GM18870 (cell line): ENCODE data around the gene KDM7A.
"Not testable (repeated sequence)": the region's sequence is repeated elsewhere in the genome, so short reads cannot be mapped to it uniquely, and the experiment has no call there.

Experiments
- ATAC-seq: cut with Tn5 transposase; IDR thresholded peaks from one replicate; pipeline ENCODE4 v1.9.1; 2021; ENCODE audit warnings: moderate library complexity; ENCODE audit not compliant: unreplicated experiment

Gene KDM7A

DNA sequence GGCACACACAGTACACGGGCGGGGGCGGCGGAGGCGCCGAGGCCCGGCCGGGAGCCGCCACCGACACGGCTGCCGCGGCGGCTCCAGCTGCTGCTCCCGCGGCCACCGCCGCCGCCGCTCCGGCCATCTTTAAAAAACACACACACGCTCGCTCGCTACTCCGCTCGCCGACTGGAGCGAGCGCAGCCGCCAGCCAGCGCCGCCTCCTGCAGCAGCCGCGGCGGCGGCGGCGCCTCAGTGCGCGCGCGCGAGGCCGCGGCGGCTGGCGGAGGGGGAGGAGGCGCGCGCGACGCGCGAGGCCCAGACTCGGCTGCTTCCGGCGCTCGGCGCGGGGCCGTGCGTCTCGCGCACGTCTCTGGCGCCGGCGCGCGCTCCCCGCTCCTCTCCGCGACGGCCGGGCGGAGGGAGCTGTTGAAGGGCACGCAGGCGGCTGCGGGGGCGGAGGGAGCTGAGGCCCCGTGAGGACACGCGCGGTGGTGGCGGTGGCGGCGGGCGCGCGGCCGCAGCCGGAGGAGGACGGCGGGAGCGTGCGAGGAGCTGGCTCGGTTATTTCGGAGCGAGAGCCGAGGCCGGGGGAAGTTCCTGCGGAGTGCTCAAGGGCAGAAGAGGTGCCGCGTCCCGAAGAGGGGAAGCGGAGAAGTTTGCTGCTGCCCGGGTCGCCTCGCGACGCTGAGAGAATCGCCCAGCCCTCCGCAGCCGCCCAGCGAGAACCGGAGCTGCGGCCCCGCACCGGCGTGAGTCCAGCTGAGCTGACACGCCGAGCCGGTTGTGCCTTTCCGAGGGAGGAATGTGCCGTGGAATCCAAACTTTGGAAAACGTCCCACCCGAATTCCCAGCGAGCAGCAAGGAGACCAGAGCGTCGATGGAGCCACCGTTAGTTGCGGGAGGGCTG is at the start of gene KDM7A:
KDM7A (minus strand) TSS at position 173 of the 892 bp plus-strand sequence; CDS start at position 127, 46 bp downstream.
- no peak for ATAC-seq

- ATAC-seq, result no peak
Measured at GRCh38 chr7:140225562-140226249, 48.9 kb upstream of the KDM7A start.

DNA sequence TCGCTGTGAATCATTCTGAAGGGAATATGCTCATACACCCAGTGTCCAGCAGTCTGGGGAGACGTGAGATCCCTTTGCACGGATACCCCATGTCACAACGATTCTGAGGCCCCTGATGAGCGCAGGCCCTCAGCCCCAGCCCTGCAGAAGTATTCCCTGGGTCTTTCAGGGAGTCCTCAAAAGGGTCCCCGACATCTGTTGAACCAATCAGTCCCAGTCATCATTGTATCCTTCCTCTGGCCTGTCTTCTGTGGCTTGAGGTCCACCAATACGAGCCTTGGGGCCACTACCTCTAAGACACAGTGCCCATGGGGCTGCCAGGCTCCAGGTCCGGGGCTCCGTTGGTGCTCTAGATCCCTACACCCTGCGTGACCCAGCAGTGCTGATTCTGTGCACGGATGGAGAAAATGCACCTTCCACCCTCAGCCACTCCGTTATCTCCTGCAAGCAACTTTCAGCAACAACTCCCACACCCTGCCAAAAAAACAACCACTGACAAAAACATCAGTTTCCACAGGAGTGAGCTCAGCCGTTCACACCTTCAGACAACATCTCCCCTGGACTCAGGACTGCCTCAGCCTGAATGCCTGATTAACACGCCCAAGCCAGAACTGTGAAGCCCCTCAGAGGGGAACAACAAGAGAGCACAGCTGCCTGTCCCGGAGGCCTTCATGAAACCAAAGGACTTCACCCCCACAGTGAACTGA is 46.9 kb upstream of the KDM7A start:
- no peak for ATAC-seq

DNA sequence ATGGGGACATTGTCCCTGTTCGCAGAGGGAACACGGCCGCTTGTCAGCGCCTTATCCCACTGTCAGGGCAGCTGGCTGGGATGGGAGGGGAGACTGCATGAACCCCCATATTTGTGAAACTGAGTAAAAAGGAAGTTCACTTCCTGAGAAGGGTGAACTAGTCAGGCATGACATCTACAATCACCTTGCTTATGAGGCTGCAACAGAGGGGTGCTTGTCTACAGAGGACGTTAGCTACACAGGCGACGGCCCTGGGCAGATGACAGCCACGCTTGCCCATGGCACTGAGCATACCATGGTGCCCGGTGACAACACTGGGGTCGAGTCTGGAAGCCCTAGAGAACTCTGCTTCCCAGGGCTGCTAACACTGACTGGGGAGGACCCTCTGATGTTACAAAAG is 46.0 kb upstream of the KDM7A start:
- ATAC-seq, result no peak

GRCh38 chr7:140219672-140220524 is 43.1 kb upstream of the KDM7A start:
- ATAC-seq, result no peak

GRCh38 chr7:140218656-140219055 is 41.9 kb upstream of the KDM7A start:
- no peak for ATAC-seq

GRCh38 chr7:140217750-140218501 is 41.1 kb upstream of the KDM7A start:
- ATAC-seq, result no peak

DNA sequence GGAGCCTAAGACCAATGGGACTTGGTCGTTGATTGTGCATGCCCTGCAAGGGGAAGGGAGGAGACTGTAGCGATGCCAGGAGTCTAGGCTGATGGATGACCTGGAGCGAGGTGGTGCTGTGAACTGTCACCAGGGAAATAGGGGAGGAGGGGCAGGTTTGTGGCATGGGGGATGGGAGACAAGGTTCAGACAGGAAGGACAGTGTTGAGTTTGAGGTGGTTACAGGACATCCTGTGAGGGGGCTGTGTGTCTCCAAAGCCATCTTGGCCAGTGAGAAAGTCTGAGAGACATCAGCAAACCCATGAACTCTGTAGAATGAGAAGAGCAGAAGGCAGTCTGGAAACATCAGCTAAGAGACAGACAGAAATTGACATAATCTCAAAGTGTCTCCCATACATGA is 38.5 kb upstream of the KDM7A start:
- no peak for ATAC-seq

DNA sequence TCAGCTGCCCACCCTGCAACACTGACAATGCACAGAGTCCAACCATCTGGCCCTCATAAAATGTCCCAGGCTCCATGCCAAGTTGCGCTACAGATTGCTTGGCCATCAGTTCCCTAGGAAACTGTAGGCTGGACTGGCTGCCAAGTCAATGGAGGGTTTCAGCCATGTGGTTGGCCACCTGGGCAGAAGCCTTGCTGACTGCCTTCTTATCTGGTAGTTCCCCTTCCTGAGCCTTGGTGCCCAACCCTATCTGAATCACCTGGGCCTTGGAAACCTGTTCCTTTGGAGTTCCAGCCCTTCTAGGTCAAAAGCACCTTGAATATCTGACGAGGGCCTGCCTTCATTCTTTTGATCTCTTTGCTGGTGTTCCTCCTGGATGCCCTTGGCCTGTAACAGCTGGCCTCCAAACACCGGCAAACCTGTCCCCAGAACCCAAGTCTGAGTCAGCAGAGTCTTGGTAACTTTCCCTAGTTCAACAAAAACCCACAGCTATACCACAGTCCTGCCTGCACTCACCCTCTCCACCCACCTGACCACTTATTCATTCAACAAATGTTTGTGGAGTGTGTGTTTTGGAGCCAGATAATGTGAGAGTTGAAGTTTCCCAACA is 37.4 kb upstream of the KDM7A start:
- ATAC-seq, result no peak

- no peak for ATAC-seq
Measured at GRCh38 chr7:140213684-140214074, 36.9 kb upstream of the KDM7A start.

DNA sequence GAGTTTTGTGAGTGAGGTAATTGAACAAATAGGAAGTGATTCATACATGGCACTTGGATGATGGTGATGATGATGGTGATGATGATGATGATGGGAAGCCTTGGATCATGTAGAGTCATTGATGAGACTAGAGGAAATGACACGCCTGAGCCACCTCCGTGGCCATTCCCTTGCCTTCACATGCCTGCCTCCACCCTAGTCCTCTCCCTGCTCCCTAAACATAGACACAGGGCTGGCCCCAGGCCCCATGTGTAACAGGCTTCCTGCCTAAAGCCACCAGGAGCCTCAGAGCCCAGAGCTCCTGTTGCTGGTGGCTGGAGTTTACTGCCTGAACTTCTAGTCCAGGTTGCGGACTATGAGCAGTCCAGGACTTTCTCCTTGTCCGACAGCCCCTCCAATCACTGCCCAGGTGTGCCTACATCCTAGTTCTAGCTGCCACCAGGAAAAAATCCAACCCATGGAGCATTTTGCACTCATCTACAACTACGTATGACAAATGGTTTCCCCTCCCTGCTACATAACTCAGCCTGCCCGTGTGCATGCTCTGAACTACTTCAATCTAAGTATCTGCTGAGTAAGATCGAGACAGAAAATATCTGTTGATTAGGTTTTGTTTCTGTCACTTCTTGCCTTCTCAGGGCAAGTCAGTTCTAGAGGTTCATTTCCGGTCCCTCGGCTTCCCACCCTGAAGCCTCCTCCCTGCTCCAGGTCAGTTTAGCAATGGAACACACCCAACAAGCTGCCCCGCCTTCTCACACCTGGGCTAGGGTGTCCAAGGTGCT is 35.5 kb upstream of the KDM7A start:
- ATAC-seq, result peak; percentile 83

GRCh38 chr7:140211698-140212097 is 34.9 kb upstream of the KDM7A start:
- no peak for ATAC-seq

GRCh38 chr7:140209866-140210609 is 33.3 kb upstream of the KDM7A start:
- ATAC-seq, result peak; percentile 75

- no peak for ATAC-seq
Measured at GRCh38 chr7:140206616-140207389, 30.0 kb upstream of the KDM7A start.

DNA sequence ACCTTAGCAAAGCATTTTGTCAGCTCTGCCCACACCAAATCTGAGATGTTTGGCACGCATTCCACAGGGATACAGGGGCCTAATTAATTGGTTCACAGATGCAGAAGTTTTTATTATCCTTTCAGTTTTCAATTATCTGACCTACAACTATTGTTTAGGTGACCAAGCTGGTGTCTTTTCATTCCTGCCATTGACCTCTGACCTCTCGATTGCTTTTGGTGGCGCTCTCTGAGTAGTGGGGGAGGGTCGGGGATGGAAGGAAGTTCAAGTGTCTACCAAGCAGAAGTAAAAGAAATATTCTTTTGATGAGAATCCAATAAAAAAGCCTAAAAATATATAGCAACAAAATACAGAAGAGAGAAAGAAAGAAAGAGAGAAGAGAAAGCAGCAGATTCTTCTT is 28.8 kb upstream of the KDM7A start:
- no peak for ATAC-seq

DNA sequence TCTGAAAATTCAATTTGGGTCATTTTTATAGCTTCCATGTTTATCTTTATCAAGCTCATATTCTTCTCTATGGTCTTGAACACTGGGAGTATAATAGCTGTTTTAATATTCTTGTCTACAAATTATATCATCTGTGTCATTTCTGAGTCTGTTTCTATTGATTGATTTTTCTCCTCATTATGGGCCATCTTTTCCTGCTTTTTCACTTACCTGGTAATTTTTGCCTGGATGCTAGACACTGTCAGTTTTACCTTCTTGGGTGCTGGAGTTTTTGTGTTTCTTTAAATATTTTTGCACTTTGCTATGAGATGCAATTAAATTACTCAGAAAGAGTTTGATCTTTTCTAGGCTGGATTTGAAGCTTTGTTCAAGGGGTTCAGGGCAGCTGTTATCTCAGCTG is 26.8 kb upstream of the KDM7A start:
- no peak for ATAC-seq

- not testable (repeated sequence) for ATAC-seq
Measured at GRCh38 chr7:140202942-140203341, 26.2 kb upstream of the KDM7A start.
